Measurements from ENCODE around the gene NUDT19. TPM values are rescaled to one million over a fixed set of nuclear protein-coding genes. Genes with fewer than 3 reads are reported as not detected.

NUDT19 gene
- total and polyA plus RNA-seq, 2 experiments from 2014 or later: 2.4 to 3.9 TPM

GRCh38 chr19:32735936-32736335 is 44.3 kb downstream of the NUDT19 start:
- no peak overlapping the region for H2AFZ ChIP-seq
- H3K36me3 ChIP-seq (ENCODE audit: insufficient read depth): no peaks in the 10 kb centered on the region
- H3K27ac Mint-ChIP-seq: no peak overlapping the region
- no peaks in the 10 kb centered on the region for H3K27me3 ChIP-seq (ENCODE audit: insufficient read depth)
- H3K4me1 ChIP-seq (ENCODE audit: insufficient read depth): no peaks in the 10 kb centered on the region
- no peak overlapping the region for H3K4me2 ChIP-seq
- H3K79me2 ChIP-seq (replicated peaks; ENCODE audit: insufficient read depth): no peaks in the 10 kb centered on the region
- H3K27me3 Mint-ChIP-seq (ENCODE audit: insufficient read depth, low read depth, poor library complexity): peaks cover 5% of the 10 kb centered on the region
- ATAC-seq (no peak), DNase-seq (ENCODE audit: low spot score) (no peak)
- H3K36me3 Mint-ChIP-seq (ENCODE audit: low read depth): no peaks in the 10 kb centered on the region
- H3K27ac ChIP-seq (ENCODE audit: low read depth): no peak overlapping the region
- H3K4me3 Mint-ChIP-seq: no peak overlapping the region
- TF ChIP-seq EZH2 (IDR thresholded peaks at IDR 0.05; ENCODE audit: low read depth, unreplicated experiment) (no peak), STAT1 (IDR thresholded peaks at IDR 0.05; ENCODE audit: unreplicated experiment) (no peak), ZNF114 (CRISPR knock-in tag; IDR thresholded peaks at IDR 0.05) (no peak), REST (IDR thresholded peaks at IDR 0.05; ENCODE audit: unreplicated experiment) (no peak), POLR2AphosphoS5 (IDR thresholded peaks at IDR 0.05; ENCODE audit: low read depth) (no peak), JUNB (IDR thresholded peaks at IDR 0.05; ENCODE audit: unreplicated experiment) (no peak), NANOG (IDR thresholded peaks at IDR 0.05; ENCODE audit: borderline replicate concordance) (no peak), EZH2phosphoT487 (IDR thresholded peaks at IDR 0.05; ENCODE audit: unreplicated experiment) (no peak), ZNF331 (CRISPR knock-in tag; IDR thresholded peaks at IDR 0.05; ENCODE audit: low read depth) (no peak), ETS1 (IDR thresholded peaks at IDR 0.05) (no peak), CREB1 (CRISPR knock-in tag; IDR thresholded peaks at IDR 0.05; ENCODE audit: low read depth) (no peak)
- TF ChIP-seq, protein P1, sequence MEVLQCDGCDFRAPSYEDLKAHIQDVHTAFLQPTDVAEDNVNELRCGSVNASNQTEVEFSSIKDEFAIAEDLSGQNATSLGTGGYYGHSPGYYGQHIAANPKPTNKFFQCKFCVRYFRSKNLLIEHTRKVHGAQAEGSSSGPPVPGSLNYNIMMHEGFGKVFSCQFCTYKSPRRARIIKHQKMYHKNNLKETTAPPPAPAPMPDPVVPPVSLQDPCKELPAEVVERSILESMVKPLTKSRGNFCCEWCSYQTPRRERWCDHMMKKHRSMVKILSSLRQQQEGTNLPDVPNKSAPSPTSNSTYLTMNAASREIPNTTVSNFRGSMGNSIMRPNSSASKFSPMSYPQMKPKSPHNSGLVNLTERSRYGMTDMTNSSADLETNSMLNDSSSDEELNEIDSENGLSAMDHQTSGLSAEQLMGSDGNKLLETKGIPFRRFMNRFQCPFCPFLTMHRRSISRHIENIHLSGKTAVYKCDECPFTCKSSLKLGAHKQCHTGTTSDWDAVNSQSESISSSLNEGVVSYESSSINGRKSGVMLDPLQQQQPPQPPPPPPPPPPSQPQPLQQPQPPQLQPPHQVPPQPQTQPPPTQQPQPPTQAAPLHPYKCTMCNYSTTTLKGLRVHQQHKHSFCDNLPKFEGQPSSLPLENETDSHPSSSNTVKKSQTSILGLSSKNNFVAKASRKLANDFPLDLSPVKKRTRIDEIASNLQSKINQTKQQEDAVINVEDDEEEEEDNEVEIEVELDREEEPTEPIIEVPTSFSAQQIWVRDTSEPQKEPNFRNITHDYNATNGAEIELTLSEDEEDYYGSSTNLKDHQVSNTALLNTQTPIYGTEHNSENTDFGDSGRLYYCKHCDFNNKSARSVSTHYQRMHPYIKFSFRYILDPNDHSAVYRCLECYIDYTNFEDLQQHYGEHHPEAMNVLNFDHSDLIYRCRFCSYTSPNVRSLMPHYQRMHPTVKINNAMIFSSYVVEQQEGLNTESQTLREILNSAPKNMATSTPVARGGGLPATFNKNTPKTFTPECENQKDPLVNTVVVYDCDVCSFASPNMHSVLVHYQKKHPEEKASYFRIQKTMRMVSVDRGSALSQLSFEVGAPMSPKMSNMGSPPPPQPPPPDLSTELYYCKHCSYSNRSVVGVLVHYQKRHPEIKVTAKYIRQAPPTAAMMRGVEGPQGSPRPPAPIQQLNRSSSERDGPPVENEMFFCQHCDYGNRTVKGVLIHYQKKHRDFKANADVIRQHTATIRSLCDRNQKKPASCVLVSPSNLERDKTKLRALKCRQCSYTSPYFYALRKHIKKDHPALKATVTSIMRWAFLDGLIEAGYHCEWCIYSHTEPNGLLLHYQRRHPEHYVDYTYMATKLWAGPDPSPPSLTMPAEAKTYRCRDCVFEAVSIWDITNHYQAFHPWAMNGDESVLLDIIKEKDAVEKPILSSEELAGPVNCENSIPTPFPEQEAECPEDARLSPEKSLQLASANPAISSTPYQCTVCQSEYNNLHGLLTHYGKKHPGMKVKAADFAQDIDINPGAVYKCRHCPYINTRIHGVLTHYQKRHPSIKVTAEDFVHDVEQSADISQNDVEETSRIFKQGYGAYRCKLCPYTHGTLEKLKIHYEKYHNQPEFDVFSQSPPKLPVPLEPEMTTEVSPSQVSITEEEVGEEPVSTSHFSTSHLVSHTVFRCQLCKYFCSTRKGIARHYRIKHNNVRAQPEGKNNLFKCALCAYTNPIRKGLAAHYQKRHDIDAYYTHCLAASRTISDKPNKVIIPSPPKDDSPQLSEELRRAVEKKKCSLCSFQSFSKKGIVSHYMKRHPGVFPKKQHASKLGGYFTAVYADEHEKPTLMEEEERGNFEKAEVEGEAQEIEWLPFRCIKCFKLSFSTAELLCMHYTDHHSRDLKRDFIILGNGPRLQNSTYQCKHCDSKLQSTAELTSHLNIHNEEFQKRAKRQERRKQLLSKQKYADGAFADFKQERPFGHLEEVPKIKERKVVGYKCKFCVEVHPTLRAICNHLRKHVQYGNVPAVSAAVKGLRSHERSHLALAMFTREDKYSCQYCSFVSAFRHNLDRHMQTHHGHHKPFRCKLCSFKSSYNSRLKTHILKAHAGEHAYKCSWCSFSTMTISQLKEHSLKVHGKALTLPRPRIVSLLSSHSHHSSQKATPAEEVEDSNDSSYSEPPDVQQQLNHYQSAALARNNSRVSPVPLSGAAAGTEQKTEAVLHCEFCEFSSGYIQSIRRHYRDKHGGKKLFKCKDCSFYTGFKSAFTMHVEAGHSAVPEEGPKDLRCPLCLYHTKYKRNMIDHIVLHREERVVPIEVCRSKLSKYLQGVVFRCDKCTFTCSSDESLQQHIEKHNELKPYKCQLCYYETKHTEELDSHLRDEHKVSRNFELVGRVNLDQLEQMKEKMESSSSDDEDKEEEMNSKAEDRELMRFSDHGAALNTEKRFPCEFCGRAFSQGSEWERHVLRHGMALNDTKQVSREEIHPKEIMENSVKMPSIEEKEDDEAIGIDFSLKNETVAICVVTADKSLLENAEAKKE (CRISPR knock-in tag; IDR thresholded peaks at IDR 0.05): no peak
- TF ChIP-seq, protein P2, sequence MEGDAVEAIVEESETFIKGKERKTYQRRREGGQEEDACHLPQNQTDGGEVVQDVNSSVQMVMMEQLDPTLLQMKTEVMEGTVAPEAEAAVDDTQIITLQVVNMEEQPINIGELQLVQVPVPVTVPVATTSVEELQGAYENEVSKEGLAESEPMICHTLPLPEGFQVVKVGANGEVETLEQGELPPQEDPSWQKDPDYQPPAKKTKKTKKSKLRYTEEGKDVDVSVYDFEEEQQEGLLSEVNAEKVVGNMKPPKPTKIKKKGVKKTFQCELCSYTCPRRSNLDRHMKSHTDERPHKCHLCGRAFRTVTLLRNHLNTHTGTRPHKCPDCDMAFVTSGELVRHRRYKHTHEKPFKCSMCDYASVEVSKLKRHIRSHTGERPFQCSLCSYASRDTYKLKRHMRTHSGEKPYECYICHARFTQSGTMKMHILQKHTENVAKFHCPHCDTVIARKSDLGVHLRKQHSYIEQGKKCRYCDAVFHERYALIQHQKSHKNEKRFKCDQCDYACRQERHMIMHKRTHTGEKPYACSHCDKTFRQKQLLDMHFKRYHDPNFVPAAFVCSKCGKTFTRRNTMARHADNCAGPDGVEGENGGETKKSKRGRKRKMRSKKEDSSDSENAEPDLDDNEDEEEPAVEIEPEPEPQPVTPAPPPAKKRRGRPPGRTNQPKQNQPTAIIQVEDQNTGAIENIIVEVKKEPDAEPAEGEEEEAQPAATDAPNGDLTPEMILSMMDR (conservative IDR thresholded peaks at IDR 0.05; ENCODE audit: low read depth in 2 of 2): no peak
- H3K9me2 ChIP-seq (ENCODE audit: insufficient read depth): no peaks in the 10 kb centered on the region
- no peaks in the 10 kb centered on the region for H4K20me1 ChIP-seq (replicated peaks; ENCODE audit: insufficient read depth)
- H3F3A ChIP-seq (replicated peaks; ENCODE audit: low read depth): no peaks in the 10 kb centered on the region
- H3K4me1 Mint-ChIP-seq: no peaks in the 10 kb centered on the region
- H3K4me3 ChIP-seq: no peak overlapping the region
- no peaks in the 10 kb centered on the region for H3K9me3 Mint-ChIP-seq

All from GM23338 (cell line).